ENCODE data around the gene MMP23B. TPM values are rescaled to one million over a fixed set of nuclear protein-coding genes. Genes with fewer than 3 reads are reported as not detected.
"Not testable (repeated sequence)": the region's sequence is repeated elsewhere in the genome, so short reads cannot be mapped to it uniquely, and the experiment has no call there.

Gene MMP23B
- total and polyA plus RNA-seq, 2 of the 8 experiments (the other 6 are each of a cell fraction or from before 2014, with no cell fraction given) = 9.2 to 14.6 TPM

DNA sequence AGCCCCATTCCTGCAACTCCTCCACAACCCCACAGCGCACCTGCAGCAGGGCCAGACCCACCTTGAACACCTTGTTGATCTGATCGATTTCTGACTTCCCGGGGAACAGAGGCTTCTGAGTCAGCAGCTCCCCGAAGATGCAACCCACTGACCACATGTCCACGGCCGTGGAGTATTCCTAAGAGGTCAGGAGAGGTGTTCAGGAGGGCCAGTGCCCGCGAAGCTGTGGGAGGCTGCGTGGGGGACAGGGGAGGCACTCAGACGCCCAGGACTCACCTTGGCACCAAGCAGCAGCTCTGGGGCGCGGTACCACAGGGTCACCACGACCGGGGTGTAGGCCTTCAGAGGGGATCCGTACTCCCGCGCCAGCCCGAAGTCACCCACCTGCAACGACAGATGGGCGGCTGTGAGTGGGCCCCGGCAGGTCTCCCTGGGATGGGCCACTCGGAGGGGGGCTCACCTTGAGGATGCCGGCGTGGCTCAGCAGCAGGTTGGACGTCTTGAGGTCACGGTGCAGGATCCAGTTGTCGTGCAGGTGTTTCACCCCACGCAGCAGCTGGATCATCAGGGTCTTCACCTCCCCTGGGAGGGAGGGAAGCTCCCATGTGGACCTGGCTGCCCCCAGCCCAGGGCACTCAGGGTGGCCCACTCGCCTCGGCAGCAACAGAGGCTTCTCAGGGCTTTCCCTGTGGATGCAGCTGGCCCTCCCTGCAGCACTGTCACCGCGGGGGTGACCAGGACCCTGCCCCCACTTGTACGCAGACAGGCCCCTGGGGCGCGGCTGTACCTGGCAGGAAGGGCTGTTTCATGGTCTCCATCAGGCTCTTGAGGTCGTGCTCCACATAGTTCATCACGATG, 4.9 kb downstream of the MMP23B start:
- not testable (repeated sequence) for FAIRE-seq

More for the DNA sequence above, 4.9 kb downstream of the MMP23B start:
- WGBS, 2 experiments (ENCODE audit: extremely low coverage in 1 of 2, insufficient coverage in 1 of 2, insufficient read length in 1 of 2, insufficient replicate concordance in 2 of 2, low coverage in 1 of 2, low lambda C conversion rate in 2 of 2, missing lambda C conversion rate in 1 of 2) = 90% methylated on average over 31 of the region's 37 CpGs; no CpG with 5 or more reads in 1 of the 2 experiments
- H3K9ac ChIP-seq (replicated peaks in 1 of 4; ENCODE audit: extremely low read depth in 1 of 4, low read depth in 3 of 4, low read length in 3 of 4); H3K4me3 ChIP-seq (ENCODE audit: extremely low read depth in 1 of 4, insufficient read depth in 2 of 4, low read depth in 3 of 4, low read length in 4 of 4); H3K79me2 ChIP-seq (ENCODE audit: control insufficient read depth in 1 of 2, insufficient read depth in 2 of 2, low read length in 2 of 2); H2BK20ac ChIP-seq (ENCODE audit: low read length); H4K5ac ChIP-seq (ENCODE audit: insufficient read length, low read depth, low read length); H3K14ac ChIP-seq (ENCODE audit: insufficient read length); H2BK15ac ChIP-seq (ENCODE audit: low read length); H3K9me3 ChIP-seq (ENCODE audit: insufficient read depth in 2 of 2, low read depth in 1 of 2, low read length in 1 of 2); H3K4me1 ChIP-seq (replicated peaks in 1 of 4; ENCODE audit: control insufficient read depth in 3 of 4, insufficient read depth in 4 of 4, low read length in 3 of 4); H4K8ac ChIP-seq (ENCODE audit: extremely low read depth, insufficient read depth, low read length); H2BK12ac ChIP-seq (ENCODE audit: low read depth, low read length); H3K4ac ChIP-seq (replicated peaks; ENCODE audit: insufficient read length, low read depth, low read length); H4K20me1 ChIP-seq (replicated peaks in 1 of 2; ENCODE audit: control insufficient read depth in 1 of 2, insufficient read depth in 2 of 2, low read length in 2 of 2); H2BK120ac ChIP-seq (replicated peaks; ENCODE audit: low read depth, low read length); DNase-seq (ENCODE audit: low read depth in 1 of 2, low spot score in 2 of 2); CTCF ChIA-PET (ENCODE audit: partially characterized antibody); H2AFZ ChIP-seq (ENCODE audit: low read length); H3K18ac ChIP-seq (ENCODE audit: extremely low read depth, low read length); H3K56ac ChIP-seq (replicated peaks; ENCODE audit: insufficient read length, low read depth, low read length); POLR2A ChIA-PET (ENCODE audit: partially characterized antibody); H3K79me1 ChIP-seq (ENCODE audit: low read depth, low read length); H3K23ac ChIP-seq (ENCODE audit: insufficient read length); H3K27me3 ChIP-seq (replicated peaks in 1 of 4; ENCODE audit: control insufficient read depth in 3 of 4, extremely low read depth in 1 of 4, insufficient read depth in 3 of 4, low read length in 3 of 4); H4K91ac ChIP-seq (replicated peaks; ENCODE audit: insufficient read length, low read length); H3K23me2 ChIP-seq (ENCODE audit: low read depth, low read length); H3K4me2 ChIP-seq (ENCODE audit: insufficient read depth in 1 of 2, low read depth in 2 of 2, low read length in 2 of 2); H2BK5ac ChIP-seq (ENCODE audit: low read depth, low read length); H2AK5ac ChIP-seq (ENCODE audit: low read depth, low read length); H3K27ac ChIP-seq (ENCODE audit: low read depth, low read length): not testable (repeated sequence)
- H3K36me3 ChIP-seq (ENCODE audit: control insufficient read depth in 2 of 4, insufficient read depth in 4 of 4, low read length in 3 of 4) = peaks cover 0 to 15% (median 5%) of the 10 kb centered on the region in 4 experiments; a peak in 5 of 8 replicates
